Progenitor cell of endocrine pancreas (in vitro differentiated cells): Measurements from ENCODE around the gene NFIC. TPM values are rescaled to one million over a fixed set of nuclear protein-coding genes. Genes with fewer than 3 reads are reported as not detected.

ENCODE experiments used
- DNase-seq: peaks from one replicate; pipeline ENCODE4 v3.0.0; 2021; ENCODE audit warnings: low spot score; ENCODE audit not compliant: unreplicated experiment
- H3K27ac Mint-ChIP-seq: 2 replicates; pipeline ENCODE4 v1.8.0; 2021; ENCODE audit warnings: mild to moderate bottlenecking, moderate library complexity, mixed read lengths
- H3K27me3 Mint-ChIP-seq: 2 replicates; pipeline ENCODE4 v1.8.0; 2021; ENCODE audit warnings: mixed read lengths
- H3K36me3 Mint-ChIP-seq: 2 replicates; pipeline ENCODE4 v1.8.0; 2022; ENCODE audit warnings: mixed read lengths; ENCODE audit not compliant: insufficient read depth
- H3K4me1 Mint-ChIP-seq: 2 replicates; pipeline ENCODE4 v1.8.0; 2021; ENCODE audit warnings: low read depth, mixed read lengths
- H3K4me3 Mint-ChIP-seq: 2 replicates; pipeline ENCODE4 v1.8.0; 2021; ENCODE audit warnings: low read depth, mild to moderate bottlenecking, moderate library complexity, mixed read lengths
- H3K9me3 Mint-ChIP-seq: 2 replicates; pipeline ENCODE4 v1.8.0; 2021; ENCODE audit warnings: low read depth, mixed read lengths
- CTCF ChIP-seq: fragments of 200-600 bp; sonication (generic); IDR thresholded peaks from one replicate; pipeline ENCODE4 v1.5.0; 2021; ENCODE audit warnings: antibody characterized with exemption, mild to moderate bottlenecking; ENCODE audit not compliant: unreplicated experiment
- total RNA-seq: library from RNA; stranded (reverse); gene quantifications from 2 replicates; pipeline ENCODE4 v1.2.1, GENCODE V29; 2021

The NFIC gene
- total RNA-seq, 1 donor from 2014 or later = 6.8 TPM

GRCh38 chr19:3382460-3383100, 16.2 kb downstream of the NFIC start:
- TF ChIP-seq CTCF = no peak

GRCh38 chr19:3383121-3383722, 16.8 kb downstream of the NFIC start:
- H3K27ac Mint-ChIP-seq = no peak overlapping the region
- no peaks in the 10 kb centered on the region for H3K4me1 Mint-ChIP-seq
- no peak for TF ChIP-seq CTCF
- no peak for DNase-seq
- H3K4me3 Mint-ChIP-seq = no peak overlapping the region
- H3K9me3 Mint-ChIP-seq = no peaks in the 10 kb centered on the region
- no peaks in the 10 kb centered on the region for H3K36me3 Mint-ChIP-seq
- H3K27me3 Mint-ChIP-seq = peaks cover 8% of the 10 kb centered on the region

More at GRCh38 chr19:3382460-3383100, 16.2 kb downstream of the NFIC start:
- no peak overlapping the region for H3K4me3 Mint-ChIP-seq
- no peaks in the 10 kb centered on the region for H3K9me3 Mint-ChIP-seq
- no peak for DNase-seq
- peaks cover 8% of the 10 kb centered on the region for H3K27me3 Mint-ChIP-seq
- no peak overlapping the region for H3K27ac Mint-ChIP-seq
- no peaks in the 10 kb centered on the region for H3K4me1 Mint-ChIP-seq
- no peaks in the 10 kb centered on the region for H3K36me3 Mint-ChIP-seq

- no peak for TF ChIP-seq CTCF
- Mint-ChIP-seq H3K4me1 (no peaks in the 10 kb centered on the region), H3K27ac (no peak overlapping the region), H3K4me3 (no peak overlapping the region), H3K27me3 (peaks cover 25% of the 10 kb centered on the region), H3K9me3 (no peaks in the 10 kb centered on the region), H3K36me3 (no peaks in the 10 kb centered on the region)
- no peak for DNase-seq
These were observed 20.3 kb downstream of the NFIC start for GRCh38 chr19:3386447-3387234.

- no peaks in the 10 kb centered on the region for H3K9me3 Mint-ChIP-seq
- H3K27me3 Mint-ChIP-seq = peaks cover 17% of the 10 kb centered on the region
- TF ChIP-seq CTCF = no peak
- no peak overlapping the region for H3K4me3 Mint-ChIP-seq
- no peaks in the 10 kb centered on the region for H3K36me3 Mint-ChIP-seq
- DNase-seq = no peak
- H3K4me1 Mint-ChIP-seq = no peaks in the 10 kb centered on the region
- H3K27ac Mint-ChIP-seq = no peak overlapping the region
These were observed 21.5 kb downstream of the NFIC start for GRCh38 chr19:3387645-3388589.

- H3K4me3 Mint-ChIP-seq = no peak overlapping the region
These were observed 23.0 kb downstream of the NFIC start for GRCh38 chr19:3389446-3389778.

More at GRCh38 chr19:3389446-3389778, 23.0 kb downstream of the NFIC start:
- Mint-ChIP-seq H3K4me1 (no peaks in the 10 kb centered on the region), H3K9me3 (no peaks in the 10 kb centered on the region), H3K36me3 (no peaks in the 10 kb centered on the region), H3K27me3 (peaks cover 17% of the 10 kb centered on the region), H3K27ac (no peak overlapping the region)
- DNase-seq = no peak
- no peak for TF ChIP-seq CTCF
